HG02642 (cell line): ENCODE data around the gene PRR3.
"Not testable (repeated sequence)": the region's sequence is repeated elsewhere in the genome, so short reads cannot be mapped to it uniquely, and the experiment has no call there.

ENCODE experiments used
- ATAC-seq: cut with Tn5 transposase; IDR thresholded peaks from one replicate; pipeline ENCODE4 v1.9.1; 2021; ENCODE audit warnings: mild to moderate bottlenecking; ENCODE audit not compliant: unreplicated experiment, poor library complexity

PRR3 gene

GRCh38 chr6:30556906-30557682, at the start of gene PRR3:
Gene PRR3 (plus strand): TSS chr6:30557295. CDS start chr6:30557345, 50 bp downstream.
- peak; percentile 54 for ATAC-seq

- no peak for ATAC-seq
Observed at GRCh38 chr6:30507849-30508827, 49.0 kb upstream of the PRR3 start.

GRCh38 chr6:30508890-30509736, 48.0 kb upstream of the PRR3 start:
- ATAC-seq = peak; percentile 54

GRCh38 chr6:30510419-30511168, 46.5 kb upstream of the PRR3 start:
- no peak for ATAC-seq

- no peak for ATAC-seq
Observed at GRCh38 chr6:30511169-30511546, 45.9 kb upstream of the PRR3 start.

- ATAC-seq = no peak
Observed at GRCh38 chr6:30513451-30513850, 43.6 kb upstream of the PRR3 start.

- ATAC-seq = no peak
Observed at GRCh38 chr6:30515106-30515505, 42.0 kb upstream of the PRR3 start.

- ATAC-seq = peak; percentile 71
Observed at GRCh38 chr6:30515944-30516753, 40.9 kb upstream of the PRR3 start.

- not testable (repeated sequence) for ATAC-seq
Observed at GRCh38 chr6:30516754-30517076, 40.4 kb upstream of the PRR3 start.

- not testable (repeated sequence) for ATAC-seq
Observed at GRCh38 chr6:30517767-30518504, 39.2 kb upstream of the PRR3 start.

- not testable (repeated sequence) for ATAC-seq
Observed at GRCh38 chr6:30518505-30519145, 38.5 kb upstream of the PRR3 start.

- no peak for ATAC-seq
Observed at GRCh38 chr6:30520522-30520921, 36.6 kb upstream of the PRR3 start.

GRCh38 chr6:30521082-30521481, 36.0 kb upstream of the PRR3 start:
- ATAC-seq = not testable (repeated sequence)

GRCh38 chr6:30521952-30522351, 35.1 kb upstream of the PRR3 start:
- not testable (repeated sequence) for ATAC-seq

GRCh38 chr6:30526444-30526843, 30.7 kb upstream of the PRR3 start:
- ATAC-seq = not testable (repeated sequence)

GRCh38 chr6:30529349-30529875, 27.7 kb upstream of the PRR3 start:
- peak; percentile 48 for ATAC-seq

- ATAC-seq = no peak
Observed at GRCh38 chr6:30530014-30530413, 27.1 kb upstream of the PRR3 start.
